PC-9 (cell line): ENCODE data around the gene EPB42. TPM values are rescaled to one million over a fixed set of nuclear protein-coding genes. Genes with fewer than 3 reads are reported as not detected.

Experiments
- BruUV-seq: library from RNA; stranded (reverse); fragments of 400-500 nt; replicated peaks from 2 replicates; lab custom pipeline; 2021; lab: Mats Ljungman, UMichigan
- CTCF ChIA-PET: fragments of 300-600 bp; sonication (Branson Sonifier 250); formaldehyde crosslinking; loops from one replicate; lab custom pipeline; 2022; ENCODE audit warnings: antibody characterized with exemption; lab: Charles Lee
- POLR2A ChIA-PET: fragments of 300-600 bp; sonication (Branson Sonifier 250); formaldehyde crosslinking; loops from one replicate; lab custom pipeline; 2022; ENCODE audit warnings: antibody characterized with exemption; ENCODE audit not compliant: unreplicated experiment; lab: Charles Lee
- DNase-seq, 2 experiments: peaks; one replicate each; pipeline versions ENCODE4 v3.0.0 to v3.0.0-alpha.2; 2015 to 2022; ENCODE audit warnings: mixed read lengths in 1 of 2
- H2AFZ ChIP-seq: fragments of 200-600 bp; sonication (generic); 2 replicates; pipeline ENCODE4 v1.8.1; 2017; ENCODE audit warnings: antibody characterized with exemption
- H3F3A ChIP-seq: fragments of 200-600 bp; sonication (generic); 2 replicates; pipeline ENCODE4 v1.8.1; 2017; ENCODE audit warnings: antibody characterized with exemption, mild to moderate bottlenecking, low read depth; ENCODE audit not compliant: insufficient read depth
- H3K27ac ChIP-seq: fragments of 200-600 bp; sonication (generic); 2 replicates; pipeline ENCODE4 v1.6.1; 2016; ENCODE audit warnings: mixed run types
- H3K27me3 ChIP-seq: fragments of 200-600 bp; sonication (generic); 2 replicates; pipeline ENCODE4 v1.6.1; 2016; ENCODE audit warnings: low read depth, mixed run types; ENCODE audit not compliant: insufficient read depth
- H3K36me3 ChIP-seq: fragments of 200-600 bp; sonication (generic); 2 replicates; pipeline ENCODE4 v1.6.1; 2016; ENCODE audit warnings: low read depth, mixed run types
- H3K4me1 ChIP-seq: fragments of 200-600 bp; sonication (generic); replicated peaks from 2 replicates; pipeline ENCODE4 v1.6.1; 2016; ENCODE audit warnings: mixed run types; ENCODE audit not compliant: insufficient read depth
- H3K4me2 ChIP-seq: fragments of 200-600 bp; sonication (generic); 2 replicates; pipeline ENCODE4 v1.6.1; 2017; ENCODE audit warnings: mixed run types
- H3K4me3 ChIP-seq: fragments of 200-600 bp; sonication (generic); 2 replicates; pipeline ENCODE4 v1.6.1; 2016; ENCODE audit warnings: mixed run types
- H3K79me2 ChIP-seq: fragments of 200-600 bp; sonication (generic); 2 replicates; pipeline ENCODE4 v1.6.1; 2017; ENCODE audit warnings: low read depth, mixed run types
- H3K9me2 ChIP-seq: fragments of 200-600 bp; sonication (generic); 2 replicates; pipeline ENCODE4 v1.8.1; 2017; ENCODE audit warnings: mild to moderate bottlenecking; ENCODE audit not compliant: insufficient read depth
- H3K9me3 ChIP-seq: fragments of 200-600 bp; sonication (generic); 2 replicates; pipeline ENCODE4 v1.8.1; 2016; ENCODE audit warnings: low read depth; ENCODE audit not compliant: insufficient read depth
- H4K20me1 ChIP-seq: fragments of 200-600 bp; sonication (generic); 2 replicates; pipeline ENCODE4 v1.8.1; 2017; ENCODE audit not compliant: insufficient read depth
- EZH2 ChIP-seq: fragments of 200-600 bp; sonication (generic); IDR thresholded peaks from 2 replicates; pipeline ENCODE4 v1.8.0; 2017; ENCODE audit warnings: antibody characterized with exemption, low read depth
- intact Hi-C: fragments of 100-400 bp; cut with micrococcal nuclease; formaldehyde crosslinking; loops from one replicate; pipeline ENCODE4 v1.10.0; 2022; ENCODE audit not compliant: unreplicated experiment
- total RNA-seq: library from RNA; stranded (reverse); gene quantifications from 2 replicates; pipeline ENCODE4 v1.2.3, GENCODE V29; 2021
- TF ChIP-seq, protein P1 (sequence below): fragments of 200-600 bp; sonication (generic); conservative IDR thresholded peaks from 2 replicates; pipeline ENCODE4 v1.6.1; 2017; ENCODE audit warnings: mixed run types, antibody characterized with exemption, mild to moderate bottlenecking, moderate library complexity

EPB42 gene
- total RNA-seq, 1 experiment from 2014 or later, result not detected

- H4K20me1 ChIP-seq, result no peaks in the 10 kb centered on the region
- intact Hi-C loops, result no loop called here
- no peaks in the 10 kb centered on the region for H3K9me3 ChIP-seq
- no peak overlapping the region for H3K27ac ChIP-seq
- no peaks in the 10 kb centered on the region for H3K27me3 ChIP-seq
- no peaks in the 10 kb centered on the region for H3K4me1 ChIP-seq
- H2AFZ ChIP-seq, result no peak overlapping the region
- ChIA-PET CTCF (no interaction called here), POLR2A (no interaction called here)
- H3F3A ChIP-seq, result 0 out of 2 replicates have a peak, but pooled peaks cover 2% of the 10 kb centered on the region
- H3K9me2 ChIP-seq, result no peaks in the 10 kb centered on the region
- no peak overlapping the region for H3K4me3 ChIP-seq
- H3K4me2 ChIP-seq, result no peak overlapping the region
- TF ChIP-seq, protein P1, sequence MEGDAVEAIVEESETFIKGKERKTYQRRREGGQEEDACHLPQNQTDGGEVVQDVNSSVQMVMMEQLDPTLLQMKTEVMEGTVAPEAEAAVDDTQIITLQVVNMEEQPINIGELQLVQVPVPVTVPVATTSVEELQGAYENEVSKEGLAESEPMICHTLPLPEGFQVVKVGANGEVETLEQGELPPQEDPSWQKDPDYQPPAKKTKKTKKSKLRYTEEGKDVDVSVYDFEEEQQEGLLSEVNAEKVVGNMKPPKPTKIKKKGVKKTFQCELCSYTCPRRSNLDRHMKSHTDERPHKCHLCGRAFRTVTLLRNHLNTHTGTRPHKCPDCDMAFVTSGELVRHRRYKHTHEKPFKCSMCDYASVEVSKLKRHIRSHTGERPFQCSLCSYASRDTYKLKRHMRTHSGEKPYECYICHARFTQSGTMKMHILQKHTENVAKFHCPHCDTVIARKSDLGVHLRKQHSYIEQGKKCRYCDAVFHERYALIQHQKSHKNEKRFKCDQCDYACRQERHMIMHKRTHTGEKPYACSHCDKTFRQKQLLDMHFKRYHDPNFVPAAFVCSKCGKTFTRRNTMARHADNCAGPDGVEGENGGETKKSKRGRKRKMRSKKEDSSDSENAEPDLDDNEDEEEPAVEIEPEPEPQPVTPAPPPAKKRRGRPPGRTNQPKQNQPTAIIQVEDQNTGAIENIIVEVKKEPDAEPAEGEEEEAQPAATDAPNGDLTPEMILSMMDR, result no peak
- TF ChIP-seq EZH2, result no peak
- DNase-seq, result no peak
- no peaks in the 10 kb centered on the region for H3K36me3 ChIP-seq
- no TSS peak for BruUV-seq
- no peaks in the 10 kb centered on the region for H3K79me2 ChIP-seq
Observed at GRCh38 chr15:43260011-43260615, 39.3 kb upstream of the EPB42 start.

DNA sequence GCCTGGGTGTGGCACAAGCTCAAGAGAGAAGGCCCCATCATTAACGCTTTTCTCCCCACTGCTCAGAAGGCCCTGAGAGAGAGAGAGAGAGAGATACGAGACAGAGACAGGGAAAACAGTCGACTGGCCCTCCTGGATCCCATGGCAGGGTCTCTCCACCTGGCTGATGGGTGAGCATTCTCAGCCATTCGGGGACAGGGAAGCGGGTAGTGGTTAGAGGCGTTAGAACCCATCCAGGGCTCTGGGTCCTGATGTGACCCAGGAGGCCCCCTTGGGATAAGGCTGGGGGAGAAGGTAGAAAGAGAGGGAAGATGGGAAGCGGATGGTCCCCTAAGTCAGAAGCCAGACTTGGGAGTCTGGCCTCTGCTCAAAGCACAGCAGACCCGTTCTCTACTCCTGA lies 38.0 kb upstream of the EPB42 start:
- CTCF ChIA-PET, result no interaction called here
- Histone ChIP-seq H3K36me3 (no peaks in the 10 kb centered on the region), H3K9me2 (no peaks in the 10 kb centered on the region), H2AFZ (no peak overlapping the region), H3K27ac (no peak overlapping the region), H3K4me3 (no peak overlapping the region), H3F3A (peaks cover 11% of the 10 kb centered on the region; the same call in 1 of the 2 replicates), H3K27me3 (no peaks in the 10 kb centered on the region), H4K20me1 (no peaks in the 10 kb centered on the region), H3K9me3 (no peaks in the 10 kb centered on the region), H3K4me1 (peaks cover 10% of the 10 kb centered on the region), H3K4me2 (no peak overlapping the region), H3K79me2 (no peaks in the 10 kb centered on the region)
- BruUV-seq, result no TSS peak
- intact Hi-C loops, result no loop called here
- no peak for DNase-seq
- TF ChIP-seq EZH2, result no peak
- TF ChIP-seq, protein P1, result no peak
- POLR2A ChIA-PET, result no interaction called here

DNA sequence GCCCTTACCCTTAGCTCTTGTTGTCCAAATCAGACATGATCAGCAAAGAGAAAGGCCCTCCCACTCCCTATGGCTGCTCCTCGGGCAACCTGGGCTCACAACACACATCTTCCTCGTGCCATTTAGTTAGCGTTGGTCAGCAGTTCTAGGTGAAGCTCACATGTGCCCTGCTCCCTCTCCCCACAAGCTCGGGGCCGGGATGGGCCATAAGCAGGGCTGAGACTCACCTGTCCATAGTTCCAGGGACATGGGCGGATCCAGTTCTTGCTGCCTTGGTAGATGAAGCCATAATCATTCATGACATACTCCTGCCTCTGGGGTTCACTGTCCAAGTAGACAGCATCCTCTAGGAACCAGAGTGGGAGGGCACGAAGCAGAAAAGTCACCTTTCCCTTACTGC lies 35.5 kb upstream of the EPB42 start:
- Histone ChIP-seq H2AFZ (no peak overlapping the region), H3K36me3 (no peaks in the 10 kb centered on the region), H3F3A (peaks cover 27% of the 10 kb centered on the region), H3K9me2 (no peaks in the 10 kb centered on the region), H3K27ac (no peak overlapping the region), H3K4me2 (no peak overlapping the region), H3K79me2 (no peaks in the 10 kb centered on the region), H4K20me1 (no peaks in the 10 kb centered on the region), H3K9me3 (no peaks in the 10 kb centered on the region), H3K27me3 (no peaks in the 10 kb centered on the region), H3K4me1 (peaks cover 33% of the 10 kb centered on the region), H3K4me3 (no peak overlapping the region)
- no peak for DNase-seq
- no TSS peak for BruUV-seq
- ChIA-PET POLR2A (no interaction called here), CTCF (no interaction called here)
- TF ChIP-seq EZH2, result no peak
- TF ChIP-seq, protein P1, result no peak
- intact Hi-C loops, result no loop called here
